Panc1 (cell line): Measurements from ENCODE around the gene NPL.

Experiments
- CTCF ChIP-seq: fragments of 450-650 bp; IDR thresholded peaks from 2 replicates; pipeline ENCODE4 v1.5.1; 2017; ENCODE audit warnings: mild to moderate bottlenecking
- POLR2AphosphoS5 ChIP-seq: IDR thresholded peaks from 2 replicates; pipeline ENCODE4 v1.6.1; 2012; ENCODE audit warnings: mild to moderate bottlenecking, low read depth, low read length, moderate library complexity
- TCF7L2 ChIP-seq: IDR thresholded peaks from 2 replicates; pipeline ENCODE4 v1.6.1; 2011; ENCODE audit warnings: mild to moderate bottlenecking, low read depth, low read length, inconsistent platforms
- TF ChIP-seq, protein P1 (sequence below), 2 experiments: IDR thresholded peaks; 2 replicates each; pipeline ENCODE4 v1.6.1; 2011 to 2012; ENCODE audit warnings: low read depth in 2 of 2, control low read depth in 1 of 2, low read length in 1 of 2, mild to moderate bottlenecking in 1 of 2, moderate library complexity in 1 of 2; ENCODE audit not compliant: insufficient read depth in 1 of 2

DNA sequence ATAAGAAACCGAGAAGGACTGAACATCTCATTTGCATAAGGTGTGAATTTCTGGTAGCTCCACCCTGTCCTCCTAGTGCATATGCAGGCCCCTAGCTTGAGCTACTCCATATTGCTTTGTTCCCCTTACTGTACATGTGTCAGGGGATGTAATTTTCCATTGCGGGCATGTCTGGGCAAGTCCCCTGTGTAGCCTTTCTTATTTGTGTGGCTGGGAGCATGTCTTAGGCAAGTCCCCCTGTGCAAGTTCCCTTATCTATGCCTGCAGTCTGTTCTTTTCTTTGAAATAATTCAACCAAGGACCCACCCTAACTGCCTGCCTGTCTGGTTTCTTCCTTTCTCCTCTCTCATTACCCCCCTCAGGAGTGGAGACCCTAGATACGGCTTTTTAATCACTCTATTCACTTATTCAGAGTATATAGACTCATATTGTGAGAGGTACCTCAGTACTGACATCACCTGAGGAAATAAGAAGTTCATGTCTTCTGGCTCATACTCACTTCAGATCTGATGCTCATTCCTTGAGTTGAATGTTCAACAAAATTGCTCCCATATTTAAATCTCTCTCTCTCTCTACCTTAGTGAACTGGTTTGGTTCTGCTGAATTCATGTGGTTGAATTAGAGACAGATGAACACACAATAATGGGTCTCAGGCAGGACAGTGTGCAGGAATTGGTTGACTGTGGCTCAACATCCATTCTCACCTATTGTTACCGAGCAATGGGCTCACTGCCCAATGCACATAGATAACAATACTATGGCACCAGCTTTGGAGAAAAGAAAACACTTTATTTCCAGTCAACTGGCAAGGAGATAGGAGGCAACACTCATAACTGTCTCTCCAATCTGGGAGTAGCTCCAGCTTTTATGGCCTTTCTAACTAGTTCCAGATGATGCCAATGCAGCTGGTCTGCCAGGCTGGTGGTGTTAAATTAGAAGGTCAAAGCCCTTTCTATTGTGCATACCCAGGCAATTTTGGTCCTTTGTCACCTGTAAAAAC, 27.9 kb upstream of the NPL start:
- no peak for TF ChIP-seq CTCF
- no peak for TF ChIP-seq TCF7L2
- TF ChIP-seq, protein P1, sequence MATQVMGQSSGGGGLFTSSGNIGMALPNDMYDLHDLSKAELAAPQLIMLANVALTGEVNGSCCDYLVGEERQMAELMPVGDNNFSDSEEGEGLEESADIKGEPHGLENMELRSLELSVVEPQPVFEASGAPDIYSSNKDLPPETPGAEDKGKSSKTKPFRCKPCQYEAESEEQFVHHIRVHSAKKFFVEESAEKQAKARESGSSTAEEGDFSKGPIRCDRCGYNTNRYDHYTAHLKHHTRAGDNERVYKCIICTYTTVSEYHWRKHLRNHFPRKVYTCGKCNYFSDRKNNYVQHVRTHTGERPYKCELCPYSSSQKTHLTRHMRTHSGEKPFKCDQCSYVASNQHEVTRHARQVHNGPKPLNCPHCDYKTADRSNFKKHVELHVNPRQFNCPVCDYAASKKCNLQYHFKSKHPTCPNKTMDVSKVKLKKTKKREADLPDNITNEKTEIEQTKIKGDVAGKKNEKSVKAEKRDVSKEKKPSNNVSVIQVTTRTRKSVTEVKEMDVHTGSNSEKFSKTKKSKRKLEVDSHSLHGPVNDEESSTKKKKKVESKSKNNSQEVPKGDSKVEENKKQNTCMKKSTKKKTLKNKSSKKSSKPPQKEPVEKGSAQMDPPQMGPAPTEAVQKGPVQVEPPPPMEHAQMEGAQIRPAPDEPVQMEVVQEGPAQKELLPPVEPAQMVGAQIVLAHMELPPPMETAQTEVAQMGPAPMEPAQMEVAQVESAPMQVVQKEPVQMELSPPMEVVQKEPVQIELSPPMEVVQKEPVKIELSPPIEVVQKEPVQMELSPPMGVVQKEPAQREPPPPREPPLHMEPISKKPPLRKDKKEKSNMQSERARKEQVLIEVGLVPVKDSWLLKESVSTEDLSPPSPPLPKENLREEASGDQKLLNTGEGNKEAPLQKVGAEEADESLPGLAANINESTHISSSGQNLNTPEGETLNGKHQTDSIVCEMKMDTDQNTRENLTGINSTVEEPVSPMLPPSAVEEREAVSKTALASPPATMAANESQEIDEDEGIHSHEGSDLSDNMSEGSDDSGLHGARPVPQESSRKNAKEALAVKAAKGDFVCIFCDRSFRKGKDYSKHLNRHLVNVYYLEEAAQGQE (IDR thresholded peaks at IDR 0.05; ENCODE audit: insufficient read depth in 1 of 2, low read depth in 2 of 2, low read length in 1 of 2) = no peak
- no peak for TF ChIP-seq POLR2AphosphoS5
